Gastroesophageal sphincter (tissue), 3 donors: ENCODE results near the gene CDX2.

ENCODE experiments used
- POLR2AphosphoS5 ChIP-seq: sonication (generic); formaldehyde crosslinking; IDR thresholded peaks from one replicate; pipeline ENCODE4 v1.6.1; 2017; ENCODE audit warnings: antibody characterized with exemption
- TF ChIP-seq, protein P1 (sequence below), 4 experiments: fragments of 200-600 bp in 2 of 4; fragments of 450-650 bp in 2 of 4; sonication (generic) in 1 of 4; IDR thresholded peaks; one replicate each; pipeline ENCODE4 v1.5.1; 2017 to 2019; ENCODE audit warnings: antibody characterized with exemption in 4 of 4, mild to moderate bottlenecking in 2 of 4, moderate library complexity in 2 of 4

DNA sequence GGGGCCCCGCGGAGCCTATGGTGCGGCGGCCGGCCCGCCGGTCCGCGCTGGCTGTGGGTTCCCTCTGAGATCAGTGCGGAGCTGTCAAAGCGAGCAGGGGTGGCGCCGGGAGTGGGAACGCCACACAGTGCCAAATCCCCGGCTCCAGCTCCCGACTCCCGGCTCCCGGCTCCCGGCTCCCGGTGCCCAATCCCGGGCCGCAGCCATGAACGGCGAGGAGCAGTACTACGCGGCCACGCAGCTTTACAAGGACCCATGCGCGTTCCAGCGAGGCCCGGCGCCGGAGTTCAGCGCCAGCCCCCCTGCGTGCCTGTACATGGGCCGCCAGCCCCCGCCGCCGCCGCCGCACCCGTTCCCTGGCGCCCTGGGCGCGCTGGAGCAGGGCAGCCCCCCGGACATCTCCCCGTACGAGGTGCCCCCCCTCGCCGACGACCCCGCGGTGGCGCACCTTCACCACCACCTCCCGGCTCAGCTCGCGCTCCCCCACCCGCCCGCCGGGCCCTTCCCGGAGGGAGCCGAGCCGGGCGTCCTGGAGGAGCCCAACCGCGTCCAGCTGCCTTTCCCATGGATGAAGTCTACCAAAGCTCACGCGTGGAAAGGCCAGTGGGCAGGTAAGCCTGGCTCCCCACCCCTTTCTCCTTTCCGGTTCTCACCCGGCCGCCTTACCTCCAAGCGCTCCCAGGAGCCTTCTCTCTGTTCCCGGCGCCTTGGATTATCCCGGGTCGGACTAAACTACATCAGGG lies 49.0 kb downstream of the CDX2 start, which contains the start of gene PDX1:
- TF ChIP-seq, protein P1, sequence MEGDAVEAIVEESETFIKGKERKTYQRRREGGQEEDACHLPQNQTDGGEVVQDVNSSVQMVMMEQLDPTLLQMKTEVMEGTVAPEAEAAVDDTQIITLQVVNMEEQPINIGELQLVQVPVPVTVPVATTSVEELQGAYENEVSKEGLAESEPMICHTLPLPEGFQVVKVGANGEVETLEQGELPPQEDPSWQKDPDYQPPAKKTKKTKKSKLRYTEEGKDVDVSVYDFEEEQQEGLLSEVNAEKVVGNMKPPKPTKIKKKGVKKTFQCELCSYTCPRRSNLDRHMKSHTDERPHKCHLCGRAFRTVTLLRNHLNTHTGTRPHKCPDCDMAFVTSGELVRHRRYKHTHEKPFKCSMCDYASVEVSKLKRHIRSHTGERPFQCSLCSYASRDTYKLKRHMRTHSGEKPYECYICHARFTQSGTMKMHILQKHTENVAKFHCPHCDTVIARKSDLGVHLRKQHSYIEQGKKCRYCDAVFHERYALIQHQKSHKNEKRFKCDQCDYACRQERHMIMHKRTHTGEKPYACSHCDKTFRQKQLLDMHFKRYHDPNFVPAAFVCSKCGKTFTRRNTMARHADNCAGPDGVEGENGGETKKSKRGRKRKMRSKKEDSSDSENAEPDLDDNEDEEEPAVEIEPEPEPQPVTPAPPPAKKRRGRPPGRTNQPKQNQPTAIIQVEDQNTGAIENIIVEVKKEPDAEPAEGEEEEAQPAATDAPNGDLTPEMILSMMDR (IDR thresholded peaks at IDR 0.05): no peak
- no peak for TF ChIP-seq POLR2AphosphoS5
